Measurements from ENCODE around the gene RAB20. TPM values are rescaled to one million over a fixed set of nuclear protein-coding genes. Genes with fewer than 3 reads are reported as not detected.

RAB20 gene
- total and polyA plus RNA-seq, 2 of the 8 experiments (the other 6 are each of a cell fraction or from before 2014, with no cell fraction given): 14.8 to 27.9 TPM

- TF ChIP-seq USF2 (IDR thresholded peaks at IDR 0.05; ENCODE audit: low read length) (no peak), EGR1 (IDR thresholded peaks at IDR 0.05; ENCODE audit: borderline replicate concordance, low read depth, low read length) (peak; percentile 70; the same call in 1 of the 2 replicates), RXRA (IDR thresholded peaks at IDR 0.05; ENCODE audit: insufficient read depth, low read depth, low read length) (0 out of 2 replicates have a peak, but pooled peaks have one; percentile 90), YY1 (IDR thresholded peaks at IDR 0.05; ENCODE audit: low read depth, low read length) (no peak), POLR2AphosphoS5 (IDR thresholded peaks at IDR 0.05; ENCODE audit: low read depth, low read length) (no peak), GTF2F1 (IDR thresholded peaks at IDR 0.05; ENCODE audit: borderline replicate concordance, low read depth, low read length) (no peak), JUND (IDR thresholded peaks at IDR 0.05; ENCODE audit: low read length) (peak; percentile 52; the same call in 1 of the 2 replicates), TEAD4 (IDR thresholded peaks at IDR 0.05; ENCODE audit: low read depth, low read length) (peak; percentile 100), MAX (IDR thresholded peaks at IDR 0.05) (no peak)
These were observed 75.9 kb downstream of the RAB20 start (continued) for GRCh38 chr13:110485604-110486003.
